Renal cortical epithelial cell (primary cell): ENCODE data around the gene CXXC1. TPM values are rescaled to one million over a fixed set of nuclear protein-coding genes. Genes with fewer than 3 reads are reported as not detected.

ENCODE experiments used
- DNase-seq: peaks from one replicate; pipeline ENCODE4 v3.0.0-alpha.2; 2011; ENCODE audit warnings: low read depth
- total RNA-seq: library from RNA; depleted of rRNA; stranded (reverse); fragments of >200 nt; gene quantifications from 2 replicates; pipeline ENCODE4 v1.2.3, GENCODE V29; 2014

CXXC1 gene
- 24.5 and 61.1 TPM in 2 replicates for total RNA-seq

- DNase-seq: peak; percentile 99
Measured at GRCh38 chr18:50287441-50288347, at the start of gene CXXC1. Gene CXXC1 (minus strand): TSS chr18:50287692. CDS start chr18:50287589, 103 bp downstream.

- DNase-seq: no peak
Measured at GRCh38 chr18:50334546-50335152, 47.2 kb upstream of the CXXC1 start.

DNA sequence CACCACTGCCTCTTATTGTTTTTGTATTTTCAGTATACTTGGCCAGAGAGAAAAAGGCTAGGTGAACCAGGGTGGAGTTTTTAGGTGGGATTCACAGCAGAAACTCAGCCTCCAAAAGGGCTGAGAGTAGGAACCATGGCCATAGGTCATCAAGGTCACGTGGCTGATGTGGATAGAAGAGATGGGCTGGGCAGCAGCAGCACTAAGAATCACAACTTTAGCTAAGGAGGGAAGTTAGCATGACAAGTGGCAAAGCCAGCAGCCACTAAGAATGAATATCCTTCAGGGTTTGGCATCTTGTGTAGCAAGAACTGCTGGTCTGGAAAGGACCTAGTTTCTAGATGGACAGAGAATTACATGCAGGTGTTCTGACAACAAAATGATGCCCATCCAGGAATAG is 44.2 kb upstream of the CXXC1 start:
- DNase-seq: no peak

DNA sequence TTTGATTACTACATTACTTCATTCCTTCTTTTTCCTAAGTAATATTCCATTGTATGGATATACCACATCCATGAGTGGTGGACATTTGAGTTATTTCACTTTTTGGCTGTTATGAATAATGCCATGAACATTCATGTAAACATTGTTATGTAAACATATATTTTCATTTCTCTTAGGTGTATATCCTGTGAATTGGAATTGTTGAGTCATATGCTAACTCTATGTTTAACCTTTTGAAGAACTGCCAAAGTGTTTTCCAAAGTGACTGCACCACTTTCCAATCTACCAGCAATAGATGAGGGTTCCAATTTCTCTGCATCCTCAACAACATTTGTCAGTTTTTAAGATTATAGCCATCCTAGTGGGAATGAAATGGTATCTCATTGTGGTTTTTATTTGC is 42.7 kb upstream of the CXXC1 start:
- DNase-seq: no peak

DNA sequence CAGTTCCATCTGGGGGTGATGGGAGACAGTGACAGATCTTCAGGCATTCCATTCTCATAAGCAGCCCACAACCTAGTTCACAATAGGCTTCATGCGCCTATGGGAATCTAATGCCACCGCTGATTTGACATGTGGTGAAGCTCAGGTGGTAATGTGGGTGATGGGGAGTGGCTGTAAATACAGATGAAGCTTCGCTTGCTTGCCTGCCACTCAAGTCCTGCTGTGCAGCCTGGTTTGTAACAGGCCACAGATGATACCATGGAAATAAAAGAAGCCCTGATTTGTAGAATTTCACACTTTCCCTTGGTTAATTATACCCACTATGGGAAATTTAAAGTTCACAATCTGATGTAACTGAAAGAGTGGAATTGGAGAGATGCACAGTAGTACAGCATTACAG is 40.5 kb upstream of the CXXC1 start:
- no peak for DNase-seq

DNA sequence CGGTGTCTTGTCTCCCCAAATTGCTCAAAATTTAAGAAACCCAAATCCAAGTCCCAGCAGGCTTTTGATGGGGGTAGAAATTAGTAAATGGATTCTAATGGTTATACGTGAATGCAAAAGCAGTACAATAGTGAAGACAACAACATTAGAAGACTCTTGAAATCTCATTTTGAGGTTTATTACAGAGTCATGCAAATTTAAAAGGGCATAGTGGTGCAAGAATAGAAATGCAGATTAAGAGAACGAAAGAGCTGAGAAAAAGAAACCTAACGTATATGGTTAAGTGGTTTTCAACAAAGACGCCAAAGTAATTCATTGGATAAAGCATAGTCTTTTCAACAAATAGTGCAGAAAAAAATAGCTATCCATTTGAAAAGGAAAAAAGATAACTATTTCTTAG is 33.2 kb upstream of the CXXC1 start:
- no peak for DNase-seq

DNA sequence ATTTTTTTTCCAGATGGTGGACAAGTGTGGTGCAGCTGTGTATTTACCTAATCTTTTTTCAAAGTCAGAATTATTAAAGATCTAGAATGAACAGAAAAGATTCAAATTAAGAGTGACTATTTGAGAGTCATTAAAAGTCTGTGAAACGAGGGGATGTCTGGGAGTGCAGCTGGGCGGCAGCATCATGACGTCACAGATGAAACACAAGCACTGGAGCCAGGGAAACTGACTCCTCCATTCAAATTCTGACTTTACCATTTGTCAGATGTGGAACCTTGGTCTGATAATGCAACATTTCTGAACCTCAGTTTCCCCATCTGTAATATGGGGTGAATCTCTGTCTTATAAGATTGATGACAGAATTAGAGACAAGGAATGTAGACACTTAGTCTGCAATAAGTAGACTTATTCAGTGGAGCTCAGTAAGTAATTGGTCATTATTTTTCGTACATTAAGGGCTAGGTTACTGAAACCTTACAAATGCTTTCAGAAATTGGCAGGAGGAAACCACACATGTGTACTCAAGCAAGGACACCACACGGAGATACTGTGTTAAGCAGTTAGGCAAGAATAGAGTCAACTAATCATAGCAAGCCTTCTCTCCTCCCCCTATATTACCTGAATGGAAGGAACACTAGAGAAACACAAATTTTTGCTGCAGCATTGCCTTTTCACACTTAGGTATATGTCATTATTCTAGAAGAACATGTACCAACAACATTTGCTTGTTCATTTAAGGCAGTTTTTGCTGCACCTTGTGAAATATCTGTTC is 27.8 kb upstream of the CXXC1 start:
- no peak for DNase-seq

DNA sequence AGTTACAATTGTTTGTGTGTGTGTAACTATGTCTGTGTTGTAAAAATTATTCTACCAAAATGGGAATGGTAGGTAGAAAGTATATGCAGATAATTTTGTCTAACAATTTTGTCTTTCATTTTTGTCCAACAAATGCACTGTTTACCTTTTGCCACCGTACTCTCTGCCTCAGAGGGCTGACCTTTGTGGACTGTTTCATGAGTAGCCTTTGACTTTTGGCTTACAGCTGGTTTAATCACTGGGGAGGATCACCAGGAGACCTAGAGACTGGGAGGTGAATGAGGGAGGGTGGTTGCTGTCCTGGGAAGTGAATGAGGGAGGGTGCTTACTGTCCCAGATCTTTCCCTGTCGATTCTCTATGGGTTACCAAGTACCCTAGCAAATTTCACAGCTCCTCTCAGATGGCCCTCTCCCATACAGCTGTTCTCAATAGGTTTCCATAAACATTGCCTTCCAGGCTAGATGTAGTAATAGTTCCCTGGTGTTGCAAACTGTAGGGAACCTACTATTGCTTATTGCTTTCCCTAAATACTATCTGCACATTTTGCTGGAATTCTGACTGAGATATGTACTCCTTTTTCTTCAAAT is 26.5 kb upstream of the CXXC1 start:
- DNase-seq: no peak

- DNase-seq: no peak
Measured at GRCh38 chr18:50313031-50313607, 25.6 kb upstream of the CXXC1 start.

GRCh38 chr18:50312296-50313030 is 25.0 kb upstream of the CXXC1 start:
- DNase-seq: peak; percentile 26

GRCh38 chr18:50311650-50312049 is 24.2 kb upstream of the CXXC1 start:
- peak; percentile 30 for DNase-seq

- DNase-seq: no peak
Measured at GRCh38 chr18:50310080-50310479, 22.6 kb upstream of the CXXC1 start.

- peak; percentile 19 for DNase-seq
Measured at GRCh38 chr18:50308851-50309250, 21.4 kb upstream of the CXXC1 start.

DNA sequence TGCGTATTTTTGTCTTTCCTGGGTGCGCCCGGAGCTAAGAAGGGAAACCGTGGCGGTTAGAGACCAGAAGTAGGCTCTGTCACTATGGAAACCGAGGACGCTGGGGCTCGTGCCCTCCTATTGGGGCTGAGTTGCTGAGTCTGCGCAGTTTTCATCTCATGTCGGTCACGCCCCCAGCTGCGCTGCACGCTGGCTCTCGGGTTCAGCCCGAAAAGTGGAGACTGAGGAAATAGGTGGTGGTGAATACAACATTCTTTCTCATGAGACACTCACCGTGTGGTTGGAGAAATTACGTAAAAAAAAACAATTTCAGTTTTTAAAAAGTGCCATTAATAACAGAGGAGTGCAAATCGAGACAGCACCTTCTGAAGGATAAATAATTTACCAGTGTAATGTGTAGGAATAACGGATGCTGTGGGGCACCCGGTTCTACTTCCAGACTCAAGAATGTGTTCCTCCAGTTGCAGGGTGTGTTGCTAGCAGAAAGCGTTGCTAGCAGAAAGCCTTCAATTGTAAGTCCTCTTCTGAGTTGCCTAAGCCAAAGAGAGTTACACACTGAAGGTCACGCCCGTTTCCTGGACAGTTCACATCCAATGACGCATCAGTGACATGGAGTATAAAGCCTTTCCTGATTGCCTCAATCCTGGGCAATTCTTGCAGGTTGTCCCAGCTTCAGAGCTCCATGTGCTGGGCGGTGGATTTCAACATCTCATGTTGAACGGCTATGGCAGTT is 20.4 kb upstream of the CXXC1 start:
- DNase-seq: peak; percentile 89

DNA sequence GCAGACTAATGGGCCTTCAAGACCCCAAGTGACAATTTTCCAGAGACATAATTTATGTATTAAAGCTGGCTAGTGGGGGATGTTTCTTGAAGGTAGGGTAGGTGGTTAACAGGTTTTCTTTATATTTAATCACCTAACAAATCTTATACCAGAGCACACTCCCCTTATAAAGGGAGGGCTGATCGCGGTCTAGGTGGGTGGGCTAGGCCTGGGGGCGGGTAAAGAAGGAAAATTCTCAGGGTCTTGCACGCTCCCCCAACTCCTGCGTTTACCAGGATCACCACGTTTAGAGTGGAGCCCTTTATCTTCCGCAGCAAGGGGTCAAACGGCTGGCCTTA is 19.9 kb upstream of the CXXC1 start:
- DNase-seq: no peak

GRCh38 chr18:50306944-50307343 is 19.5 kb upstream of the CXXC1 start:
- DNase-seq: peak; percentile 31

DNA sequence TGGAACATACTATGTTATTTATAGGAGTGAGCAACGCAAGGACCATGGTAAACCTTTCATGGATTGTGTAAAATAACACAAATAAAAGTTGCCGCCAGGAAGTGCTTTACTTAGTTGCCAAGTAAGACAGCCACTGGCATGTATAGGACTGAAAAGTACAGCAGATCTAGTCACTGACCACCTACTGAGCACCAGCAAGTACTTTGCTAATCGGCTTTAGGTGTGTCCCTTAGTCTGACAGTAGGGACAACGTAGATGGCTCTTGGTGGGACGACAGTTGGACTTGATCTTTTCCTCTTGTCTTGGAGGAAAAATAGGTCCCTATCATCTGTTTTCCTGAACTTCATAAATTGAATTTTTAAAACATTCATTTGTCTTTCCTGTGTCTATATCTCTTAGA is 13.6 kb upstream of the CXXC1 start:
- no peak for DNase-seq

GRCh38 chr18:50299626-50300388 is 12.3 kb upstream of the CXXC1 start:
- no peak for DNase-seq

DNA sequence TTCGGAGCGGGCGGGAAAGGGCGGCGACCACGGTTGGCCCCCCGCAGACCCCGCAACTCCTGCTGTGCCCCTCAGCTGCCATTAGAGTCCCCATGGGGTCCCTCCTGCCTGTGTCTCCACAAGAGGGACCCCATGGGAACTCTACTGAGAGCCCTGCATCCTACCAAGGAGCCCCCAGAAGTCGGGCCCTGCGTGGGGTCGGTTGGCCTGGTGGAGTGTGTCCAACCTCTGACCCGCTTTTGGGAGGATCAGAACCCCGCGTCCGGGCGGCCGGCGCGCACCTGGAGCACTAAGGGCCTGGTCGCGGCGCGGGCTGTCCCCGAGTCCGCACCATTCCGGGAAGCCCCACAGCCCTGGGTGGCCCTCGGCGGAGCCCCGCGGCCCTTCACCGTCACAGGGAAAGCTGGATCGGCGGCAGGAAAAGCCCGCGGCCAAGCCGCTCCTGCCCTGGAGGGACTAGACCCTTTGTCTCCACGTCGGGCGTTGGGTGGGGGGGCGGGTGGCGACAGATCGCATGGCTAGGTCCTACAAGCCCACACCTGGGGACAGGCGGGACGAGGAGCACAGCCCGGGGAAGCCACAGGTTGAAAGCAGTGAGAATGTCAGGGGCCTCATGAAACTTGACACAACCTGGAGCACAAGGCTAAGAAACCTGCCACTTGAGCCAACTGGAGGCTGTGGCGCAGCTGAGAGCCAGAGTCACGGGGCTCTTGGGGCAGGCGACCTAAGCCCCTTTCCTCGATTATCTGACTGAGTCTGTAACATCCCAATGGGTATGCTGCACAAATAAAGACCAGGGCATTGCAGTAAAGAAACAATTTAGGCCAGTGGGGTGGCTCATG is 11.2 kb upstream of the CXXC1 start:
- no peak for DNase-seq
